Ovary (tissue), 9 donors: Measurements from ENCODE around the gene MAGI1. TPM values are rescaled to one million over a fixed set of nuclear protein-coding genes. Genes with fewer than 3 reads are reported as not detected.

Experiments used
- DNase-seq, 5 donors: peaks; one replicate each; pipeline ENCODE4 v3.0.0-alpha.2; 2019 to 2020
- H3K27ac ChIP-seq, 2 donors: fragments of 200-600 bp; one replicate each; pipeline versions ENCODE4 v1.5.1 to v1.8.0; 2019 to 2022
- H3K27me3 ChIP-seq: fragments of 200-600 bp; one replicate; pipeline ENCODE4 v1.8.0; 2022
- H3K36me3 ChIP-seq: fragments of 200-600 bp; sonication (generic); one replicate; pipeline ENCODE4 v1.5.1; 2019
- H3K4me1 ChIP-seq: one replicate; pipeline ENCODE4 v1.8.1; 2013; ENCODE audit warnings: mild to moderate bottlenecking, moderate library complexity; ENCODE audit not compliant: insufficient read depth
- H3K4me3 ChIP-seq: fragments of 200-600 bp; sonication (generic); one replicate; pipeline ENCODE4 v1.5.1; 2017
- H3K9me3 ChIP-seq, 2 donors: fragments of 200-600 bp in 1 of 2; sonication (generic) in 1 of 2; one replicate each; pipeline versions ENCODE4 v1.5.1 to v1.8.1; 2013 to 2019; ENCODE audit warnings: mild to moderate bottlenecking in 1 of 2, moderate library complexity in 1 of 2
- CTCF ChIP-seq, 3 donors: fragments of 450-650 bp in 2 of 3; fragments of 200-600 bp in 1 of 3; IDR thresholded peaks; one replicate each; pipeline versions ENCODE4 v1.5.1 to v1.8.0; 2016 to 2022; ENCODE audit warnings: antibody characterized with exemption in 3 of 3, mild to moderate bottlenecking in 1 of 3
- EP300 ChIP-seq: sonication (generic); formaldehyde crosslinking; IDR thresholded peaks from one replicate; pipeline ENCODE4 v1.6.1; 2017; ENCODE audit warnings: antibody characterized with exemption
- POLR2A ChIP-seq: fragments of 450-650 bp; IDR thresholded peaks from one replicate; pipeline ENCODE4 v1.6.1; 2017; ENCODE audit warnings: antibody characterized with exemption, mild to moderate bottlenecking, moderate library complexity
- WGBS, 3 donors: extraction: QIAGEN DNeasy Blood & Tissue Kit in 1 of 3; methylation state at CpG; one replicate each; pipeline versions ENCODE4 v1.1.5 to v1.1.7; 2013 to 2017; 5-methylcytosine and 5-hydroxymethylcytosine counted together
- intact Hi-C, 4 donors: fragments of 100-400 bp; cut with DNase I; formaldehyde crosslinking; loops; one replicate each; pipeline versions ENCODE4 v1.11.0 to v1.15.1; 2022 to 2023
- polyA plus RNA-seq, 2 donors: library from polyadenylated mRNA; stranded (reverse); fragments of 200-250 nt in 1 of 2; fragments of 350-450 nt in 1 of 2; fragmentation: Illumina TruSeq in 1 of 2; extraction: RNeasy Lipid Tissue Mini Kit (QIAGEN cat#74804) in 1 of 2; gene quantifications; one replicate each; pipeline ENCODE4 v1.2.3, GENCODE V29; 2013 to 2014
- total RNA-seq, 7 donors: library from RNA; depleted of rRNA in 2 of 7; stranded (reverse); fragments of >200 nt in 2 of 7; fragmentation: NEBNext Ultra II Directional in 3 of 7; extraction: Animal tissue kit (Norgen Biotek cat#: 25700) in 3 of 7; gene quantifications; one replicate each; pipeline versions ENCODE4 v1.1.0 to v1.2.4, GENCODE V29; 2016 to 2023
- donor health status: DM: no; HTN: no; CAD: no; lungs with moderate emphysema.
- donor health status: DM: no; HTN: no; CAD: no.
- donor health status: Bipolar disorder and iron deficiency.
- donor health status: DM: yes; HTN: yes; CAD: no.
- donor health status: DM: no; HTN: no; CAD: no.
- donor health status: DM: yes; HTN: yes; CAD: no.

The MAGI1 gene
- total and polyA plus RNA-seq, 9 donors, result 5.5 to 35.7 (median 8.7) TPM

DNA sequence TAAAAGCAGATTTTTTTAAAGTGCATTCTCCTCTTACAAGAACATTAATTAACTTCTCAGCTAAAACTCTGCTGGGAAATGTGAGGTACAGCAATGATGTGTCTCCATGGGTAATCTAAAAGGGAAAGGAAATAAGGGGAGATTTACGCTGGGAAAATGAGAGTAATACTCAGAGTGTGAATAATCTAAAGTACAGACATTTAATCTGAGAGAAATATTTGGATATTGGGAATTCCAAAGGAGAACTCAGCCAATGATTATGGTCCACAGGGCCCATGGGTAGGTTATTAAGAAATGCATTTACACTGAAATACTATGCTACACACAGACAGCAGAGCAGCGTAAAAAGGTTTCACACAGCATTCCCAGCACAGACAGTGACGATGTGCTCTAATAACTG, 229.9 kb downstream of the MAGI1 start:
- Histone ChIP-seq H3K4me1 (no peaks in the 10 kb centered on the region), H3K9me3 (no peaks in the 10 kb centered on the region), H3K27me3 (no peaks in the 10 kb centered on the region), H3K4me3 (no peak overlapping the region), H3K36me3 (no peaks in the 10 kb centered on the region), H3K27ac (no peak overlapping the region)
- 96 to 98% (median 98%) methylated on average over 3 of the region's 3 CpGs for WGBS, 3 donors
- no peak for DNase-seq
- no peak for TF ChIP-seq POLR2A
- TF ChIP-seq CTCF (IDR thresholded peaks at IDR 0.05), result no peak
- no peak for TF ChIP-seq EP300
- intact Hi-C loops, result no loop called here

GRCh38 chr3:65808407-65808806, 230.3 kb downstream of the MAGI1 start:
- Histone ChIP-seq H3K4me3 (no peak overlapping the region), H3K4me1 (no peaks in the 10 kb centered on the region), H3K36me3 (no peaks in the 10 kb centered on the region), H3K9me3 (no peaks in the 10 kb centered on the region), H3K27ac (no peak overlapping the region), H3K27me3 (no peaks in the 10 kb centered on the region)
- no peak for TF ChIP-seq CTCF (IDR thresholded peaks at IDR 0.05)
- TF ChIP-seq POLR2A, result no peak
- TF ChIP-seq EP300, result no peak
- intact Hi-C loops, result no loop called here
- WGBS, 3 donors, result 90 to 94% (median 92%) methylated on average over 6 of the region's 6 CpGs
- DNase-seq, result no peak

- H3K9me3 ChIP-seq, result no peaks in the 10 kb centered on the region
- intact Hi-C loops, result no loop called here
- H3K27me3 ChIP-seq, result no peaks in the 10 kb centered on the region
- no peaks in the 10 kb centered on the region for H3K4me1 ChIP-seq
- H3K36me3 ChIP-seq, result no peaks in the 10 kb centered on the region
- TF ChIP-seq CTCF (IDR thresholded peaks at IDR 0.05) (no peak), EP300 (no peak), POLR2A (no peak)
- 93 to 94% (median 93%) methylated on average over 5 of the region's 5 CpGs for WGBS, 3 donors
- H3K27ac ChIP-seq, result no peak overlapping the region
- no peak overlapping the region for H3K4me3 ChIP-seq
- no peak for DNase-seq
Observed at GRCh38 chr3:65807225-65807624, 231.5 kb downstream of the MAGI1 start.

GRCh38 chr3:65806600-65806999, 232.1 kb downstream of the MAGI1 start:
- H3K9me3 ChIP-seq, result no peaks in the 10 kb centered on the region
- H3K4me1 ChIP-seq, result no peaks in the 10 kb centered on the region
- H3K4me3 ChIP-seq, result no peak overlapping the region
- no peak overlapping the region for H3K27ac ChIP-seq
- H3K36me3 ChIP-seq, result no peaks in the 10 kb centered on the region
- TF ChIP-seq POLR2A, result no peak
- no peak for TF ChIP-seq CTCF (IDR thresholded peaks at IDR 0.05)
- no peak for TF ChIP-seq EP300
- 64 to 81% (median 79%) methylated on average over 1 of the region's 1 CpG for WGBS, 3 donors
- no peaks in the 10 kb centered on the region for H3K27me3 ChIP-seq
- DNase-seq, result no peak
- intact Hi-C loops, result no loop called here

- no peaks in the 10 kb centered on the region for H3K9me3 ChIP-seq
- no peak for TF ChIP-seq POLR2A
- no peak for DNase-seq
- no peak overlapping the region for H3K4me3 ChIP-seq
- WGBS, 3 donors, result 95 to 96% (median 95%) methylated on average over 4 of the region's 4 CpGs
- H3K36me3 ChIP-seq, result no peaks in the 10 kb centered on the region
- intact Hi-C loops, result no loop called here
- no peaks in the 10 kb centered on the region for H3K27me3 ChIP-seq
- no peak overlapping the region for H3K27ac ChIP-seq
- no peaks in the 10 kb centered on the region for H3K4me1 ChIP-seq
Observed at GRCh38 chr3:65796676-65797075, 242.0 kb downstream of the MAGI1 start.
